Activated CD8-positive, alpha-beta memory T cell treated with anti-CD3 and anti-CD28 coated beads, Interleukin-2, amount 10 ng/mL, durations not matched to agents 7 days and 5 days (primary cell): ENCODE data around the gene PAFAH2. TPM values are rescaled to one million over a fixed set of nuclear protein-coding genes. Genes with fewer than 3 reads are reported as not detected.

ENCODE experiments used
- ATAC-seq: fragments of 150-1000 bp; cut with Tn5 transposase; one replicate; pipeline ENCODE4 v1.10.0; 2021; ENCODE audit warnings: moderate library complexity
- CTCF ChIA-PET: fragments of 350-600 bp; sonication (Branson Sonifier 250); formaldehyde crosslinking; loops from one replicate; lab custom pipeline; 2021; ENCODE audit warnings: antibody characterized with exemption; lab: Charles Lee
- DNase-seq: peaks from one replicate; pipeline ENCODE4 v3.0.0-alpha.2; 2020
- H3K27ac Mint-ChIP-seq: one replicate; pipeline ENCODE4 v1.8.0; 2021; ENCODE audit warnings: mild to moderate bottlenecking, mixed read lengths
- H3K27me3 Mint-ChIP-seq: one replicate; pipeline ENCODE4 v1.8.0; 2021; ENCODE audit warnings: mixed read lengths
- H3K36me3 Mint-ChIP-seq: one replicate; pipeline ENCODE4 v1.8.0; 2021; ENCODE audit warnings: mild to moderate bottlenecking, mixed read lengths
- H3K4me1 Mint-ChIP-seq: one replicate; pipeline ENCODE4 v1.8.0; 2021; ENCODE audit warnings: mixed read lengths
- H3K4me3 Mint-ChIP-seq: one replicate; pipeline ENCODE4 v1.8.0; 2021; ENCODE audit warnings: mild to moderate bottlenecking, moderate library complexity, mixed read lengths
- H3K9me3 Mint-ChIP-seq: one replicate; pipeline ENCODE4 v1.8.0; 2022; ENCODE audit warnings: low read depth, mixed read lengths
- total RNA-seq, 2 experiments: library from RNA; stranded (reverse); gene quantifications; one replicate each; pipeline ENCODE4 v1.2.3, GENCODE V29; 2021

Gene PAFAH2
- total RNA-seq, 2 experiments from 2014 or later, result 9.0 to 9.2 TPM

- no peaks in the 10 kb centered on the region for H3K36me3 Mint-ChIP-seq
- H3K4me3 Mint-ChIP-seq, result no peak overlapping the region
- no peak overlapping the region for H3K27ac Mint-ChIP-seq
- peaks cover 15% of the 10 kb centered on the region for H3K27me3 Mint-ChIP-seq
- ATAC-seq, result no peak
- CTCF ChIA-PET, result interaction anchor here (0.8 to 4.3 kb wide), 29 partner anchors 10 to 380 kb away, joined by 3 to 34 read pairs (median 5); partner anchors contain the start of genes C1orf232, PAFAH2, PAQR7 and PDIK1L
- H3K4me1 Mint-ChIP-seq, result peaks cover 8% of the 10 kb centered on the region
- no peaks in the 10 kb centered on the region for H3K9me3 Mint-ChIP-seq
- DNase-seq, result no peak
Observed at GRCh38 chr1:26036756-26037281, 39.0 kb upstream of the PAFAH2 start.

GRCh38 chr1:26035959-26036755 is 38.3 kb upstream of the PAFAH2 start:
- Mint-ChIP-seq H3K27me3 (peaks cover 15% of the 10 kb centered on the region), H3K9me3 (no peaks in the 10 kb centered on the region), H3K4me1 (peaks cover 8% of the 10 kb centered on the region), H3K4me3 (peak overlapping the region; percentile 89), H3K27ac (no peak overlapping the region), H3K36me3 (no peaks in the 10 kb centered on the region)
- ATAC-seq, result peak; percentile 70
- CTCF ChIA-PET, result interaction anchor here (0.6 to 4.3 kb wide), 31 partner anchors 8 to 381 kb away, joined by 3 to 34 read pairs (median 5); partner anchors contain the start of genes C1orf232, PAQR7, PDIK1L and ZNF593
- DNase-seq, result peak; percentile 79

GRCh38 chr1:26035203-26035958 is 37.5 kb upstream of the PAFAH2 start:
- DNase-seq (peak; percentile 96), ATAC-seq (peak; percentile 98)
- Mint-ChIP-seq H3K27me3 (peaks cover 15% of the 10 kb centered on the region), H3K4me1 (peaks cover 8% of the 10 kb centered on the region), H3K27ac (peak overlapping the region; percentile 59), H3K36me3 (no peaks in the 10 kb centered on the region), H3K4me3 (peak overlapping the region; percentile 89), H3K9me3 (no peaks in the 10 kb centered on the region)
- CTCF ChIA-PET, result interaction anchor here (0.6 to 4.3 kb wide), 33 partner anchors 9 to 382 kb away, joined by 3 to 34 read pairs (median 4); partner anchors contain the start of genes C1orf232, CEP85, PAFAH2 and PAQR7

- Mint-ChIP-seq H3K27ac (no peak overlapping the region), H3K36me3 (no peaks in the 10 kb centered on the region), H3K27me3 (peaks cover 12% of the 10 kb centered on the region), H3K4me1 (peaks cover 8% of the 10 kb centered on the region), H3K4me3 (peak overlapping the region; percentile 89), H3K9me3 (no peaks in the 10 kb centered on the region)
- CTCF ChIA-PET, result interaction anchor here (0.6 to 4.3 kb wide), 25 partner anchors 10 to 383 kb away, joined by 3 to 34 read pairs (median 3); partner anchors contain the start of genes C1orf232, CEP85, EXTL1 and PAFAH2
- ATAC-seq (no peak), DNase-seq (no peak)
Observed at GRCh38 chr1:26034504-26035202, 36.8 kb upstream of the PAFAH2 start.

GRCh38 chr1:26032656-26033357 is 34.9 kb upstream of the PAFAH2 start:
- Mint-ChIP-seq H3K36me3 (no peaks in the 10 kb centered on the region), H3K4me1 (peaks cover 8% of the 10 kb centered on the region), H3K4me3 (no peak overlapping the region), H3K27ac (no peak overlapping the region), H3K27me3 (peaks cover 12% of the 10 kb centered on the region), H3K9me3 (no peaks in the 10 kb centered on the region)
- DNase-seq (no peak), ATAC-seq (no peak)
- CTCF ChIA-PET, result interaction anchor here (0.7 to 0.8 kb wide), 2 partner anchors 112 to 137 kb away, joined by 3 read pairs; partner anchors contain the start of gene ZNF593

- DNase-seq (no peak), ATAC-seq (no peak)
- CTCF ChIA-PET, result interaction anchor here (1.0 to 1.2 kb wide), 2 partner anchors 113 to 138 kb away, joined by 3 to 4 read pairs; partner anchors contain the start of gene ZNF593
- Mint-ChIP-seq H3K27me3 (peaks cover 12% of the 10 kb centered on the region), H3K36me3 (no peaks in the 10 kb centered on the region), H3K4me3 (no peak overlapping the region), H3K27ac (no peak overlapping the region), H3K9me3 (no peaks in the 10 kb centered on the region), H3K4me1 (peaks cover 8% of the 10 kb centered on the region)
Observed at GRCh38 chr1:26031611-26032220, 33.9 kb upstream of the PAFAH2 start.

GRCh38 chr1:26031196-26031595 is 33.3 kb upstream of the PAFAH2 start:
- DNase-seq, result no peak
- H3K4me3 Mint-ChIP-seq, result no peak overlapping the region
- H3K36me3 Mint-ChIP-seq, result no peaks in the 10 kb centered on the region
- no peak overlapping the region for H3K27ac Mint-ChIP-seq
- CTCF ChIA-PET, result interaction anchor here (1.0 to 1.2 kb wide), 2 partner anchors 113 to 139 kb away, joined by 3 to 4 read pairs; partner anchors contain the start of gene ZNF593
- peaks cover 12% of the 10 kb centered on the region for H3K27me3 Mint-ChIP-seq
- peaks cover 8% of the 10 kb centered on the region for H3K4me1 Mint-ChIP-seq
- no peaks in the 10 kb centered on the region for H3K9me3 Mint-ChIP-seq
- ATAC-seq, result no peak

- no peak overlapping the region for H3K27ac Mint-ChIP-seq
- no peak overlapping the region for H3K4me3 Mint-ChIP-seq
- H3K36me3 Mint-ChIP-seq, result no peaks in the 10 kb centered on the region
- CTCF ChIA-PET, result interaction anchor here (0.8 to 0.9 kb wide), 3 partner anchors 9 to 134 kb away, joined by 3 to 4 read pairs (median 3); no protein-coding TSS in a partner anchor
- peaks cover 6% of the 10 kb centered on the region for H3K4me1 Mint-ChIP-seq
- peaks cover 12% of the 10 kb centered on the region for H3K27me3 Mint-ChIP-seq
- DNase-seq (no peak), ATAC-seq (no peak)
- H3K9me3 Mint-ChIP-seq, result no peaks in the 10 kb centered on the region
Observed at GRCh38 chr1:26029864-26030481, 32.1 kb upstream of the PAFAH2 start.

- no peak for DNase-seq
- no peak overlapping the region for H3K27ac Mint-ChIP-seq
- no peaks in the 10 kb centered on the region for H3K36me3 Mint-ChIP-seq
- peaks cover 4% of the 10 kb centered on the region for H3K27me3 Mint-ChIP-seq
- no peaks in the 10 kb centered on the region for H3K9me3 Mint-ChIP-seq
- CTCF ChIA-PET, result interaction anchor here (0.8 to 0.9 kb wide), 3 partner anchors 10 to 134 kb away, joined by 3 to 4 read pairs (median 3); no protein-coding TSS in a partner anchor
- no peak for ATAC-seq
- H3K4me3 Mint-ChIP-seq, result no peak overlapping the region
- H3K4me1 Mint-ChIP-seq, result no peaks in the 10 kb centered on the region
Observed at GRCh38 chr1:26029054-26029863, 31.4 kb upstream of the PAFAH2 start.

GRCh38 chr1:26028490-26028980 is 30.7 kb upstream of the PAFAH2 start:
- CTCF ChIA-PET, result no interaction called here
- H3K9me3 Mint-ChIP-seq, result no peaks in the 10 kb centered on the region
- no peaks in the 10 kb centered on the region for H3K4me1 Mint-ChIP-seq
- no peaks in the 10 kb centered on the region for H3K27me3 Mint-ChIP-seq
- DNase-seq (no peak), ATAC-seq (no peak)
- no peak overlapping the region for H3K4me3 Mint-ChIP-seq
- H3K27ac Mint-ChIP-seq, result no peak overlapping the region
- H3K36me3 Mint-ChIP-seq, result no peaks in the 10 kb centered on the region
